ENCODE results near the gene MIB1. TPM values are rescaled to one million over a fixed set of nuclear protein-coding genes. Genes with fewer than 3 reads are reported as not detected.

The MIB1 gene
- total and polyA plus RNA-seq, 9 of the 15 experiments (the other 6 are each of a cell fraction or from before 2014, with no cell fraction given), result 7.2 to 43.8 (median 23.2) TPM

DNA sequence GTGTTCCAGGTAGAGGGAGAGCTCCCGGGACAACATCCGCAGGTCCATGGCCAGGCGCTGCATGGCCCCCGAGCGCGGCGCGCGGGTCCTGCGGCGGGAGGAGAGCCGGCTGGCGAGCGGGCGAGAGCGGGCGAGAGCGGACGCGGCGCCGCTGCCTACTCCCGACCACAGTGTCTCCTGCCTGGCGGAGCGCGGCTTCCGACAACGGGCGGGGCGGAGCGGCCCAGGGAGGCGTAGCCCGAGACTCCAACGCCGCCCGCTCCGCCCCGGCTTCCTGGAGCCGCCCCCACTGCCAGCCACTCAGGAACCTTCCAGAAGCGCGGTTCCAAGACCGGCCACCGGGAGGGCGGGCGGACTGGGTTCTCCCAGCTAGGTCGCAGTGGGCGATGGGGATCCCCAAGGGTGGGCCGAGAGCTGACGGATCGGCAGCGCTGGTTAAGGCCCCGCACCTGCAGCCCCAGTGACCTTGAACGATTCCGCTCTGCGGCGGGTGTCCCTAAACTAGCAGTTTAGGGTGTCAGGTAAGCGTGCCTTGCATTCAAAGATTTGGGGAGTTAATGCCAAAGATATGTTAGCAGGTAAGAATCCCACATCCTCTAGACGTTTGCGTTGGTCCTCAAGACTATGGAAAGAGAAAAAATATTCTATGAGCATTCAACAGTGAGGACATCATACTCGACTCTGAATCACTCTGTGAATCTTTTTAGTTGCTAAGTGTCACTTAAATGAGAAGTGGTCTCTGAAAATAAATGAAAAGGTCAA, 35.8 kb upstream of the MIB1 start, which contains the start of gene ABHD3 (continued):
- TF ChIP-seq CBX1 (IDR thresholded peaks at IDR 0.05; ENCODE audit: low read depth) (no peak), NCOR1 (IDR thresholded peaks at IDR 0.05) (no peak), ZNF197 (CRISPR knock-in tag; IDR thresholded peaks at IDR 0.05; ENCODE audit: low read depth) (no peak), ZNF583 (CRISPR knock-in tag; IDR thresholded peaks at IDR 0.05) (no peak), NR2C1 (IDR thresholded peaks at IDR 0.05) (no peak), NR2C1 (tag; IDR thresholded peaks at IDR 0.05) (no peak), ASH1L (IDR thresholded peaks at IDR 0.05; ENCODE audit: borderline replicate concordance, low read depth, partially characterized antibody) (no peak), ZNF354B (CRISPR knock-in tag; IDR thresholded peaks at IDR 0.05) (no peak), CTBP1 (IDR thresholded peaks at IDR 0.05; ENCODE audit: borderline replicate concordance) (peak; percentile 90), NR2F6 (CRISPR knock-in tag; IDR thresholded peaks at IDR 0.05) (no peak), TFAP4 (CRISPR knock-in tag; IDR thresholded peaks at IDR 0.05; ENCODE audit: borderline replicate concordance) (peak; percentile 71; the same call in 1 of the 2 replicates), ZNF232 (CRISPR knock-in tag; IDR thresholded peaks at IDR 0.05) (0 out of 2 replicates have a peak, but pooled peaks have one; percentile 66), OTX1 (CRISPR knock-in tag; IDR thresholded peaks at IDR 0.05) (no peak), STAT5B (CRISPR knock-in tag; IDR thresholded peaks at IDR 0.05) (no peak), CCNT2 (IDR thresholded peaks at IDR 0.05; ENCODE audit: borderline replicate concordance, extremely low read depth, insufficient read length, low read depth, low read length) (peak; percentile 80), SMC3 (conservative IDR thresholded peaks at IDR 0.05; ENCODE audit: insufficient read depth, low read depth, low read length) (0 out of 2 replicates have a peak, but pooled peaks have one; percentile 4), ESRRA (IDR thresholded peaks at IDR 0.05; ENCODE audit: borderline replicate concordance, low read depth) (peak; percentile 75), ZNF780A (CRISPR knock-in tag; IDR thresholded peaks at IDR 0.05) (no peak), ZNF717 (CRISPR knock-in tag; IDR thresholded peaks at IDR 0.05) (no peak)
- TF ChIP-seq, protein P1, sequence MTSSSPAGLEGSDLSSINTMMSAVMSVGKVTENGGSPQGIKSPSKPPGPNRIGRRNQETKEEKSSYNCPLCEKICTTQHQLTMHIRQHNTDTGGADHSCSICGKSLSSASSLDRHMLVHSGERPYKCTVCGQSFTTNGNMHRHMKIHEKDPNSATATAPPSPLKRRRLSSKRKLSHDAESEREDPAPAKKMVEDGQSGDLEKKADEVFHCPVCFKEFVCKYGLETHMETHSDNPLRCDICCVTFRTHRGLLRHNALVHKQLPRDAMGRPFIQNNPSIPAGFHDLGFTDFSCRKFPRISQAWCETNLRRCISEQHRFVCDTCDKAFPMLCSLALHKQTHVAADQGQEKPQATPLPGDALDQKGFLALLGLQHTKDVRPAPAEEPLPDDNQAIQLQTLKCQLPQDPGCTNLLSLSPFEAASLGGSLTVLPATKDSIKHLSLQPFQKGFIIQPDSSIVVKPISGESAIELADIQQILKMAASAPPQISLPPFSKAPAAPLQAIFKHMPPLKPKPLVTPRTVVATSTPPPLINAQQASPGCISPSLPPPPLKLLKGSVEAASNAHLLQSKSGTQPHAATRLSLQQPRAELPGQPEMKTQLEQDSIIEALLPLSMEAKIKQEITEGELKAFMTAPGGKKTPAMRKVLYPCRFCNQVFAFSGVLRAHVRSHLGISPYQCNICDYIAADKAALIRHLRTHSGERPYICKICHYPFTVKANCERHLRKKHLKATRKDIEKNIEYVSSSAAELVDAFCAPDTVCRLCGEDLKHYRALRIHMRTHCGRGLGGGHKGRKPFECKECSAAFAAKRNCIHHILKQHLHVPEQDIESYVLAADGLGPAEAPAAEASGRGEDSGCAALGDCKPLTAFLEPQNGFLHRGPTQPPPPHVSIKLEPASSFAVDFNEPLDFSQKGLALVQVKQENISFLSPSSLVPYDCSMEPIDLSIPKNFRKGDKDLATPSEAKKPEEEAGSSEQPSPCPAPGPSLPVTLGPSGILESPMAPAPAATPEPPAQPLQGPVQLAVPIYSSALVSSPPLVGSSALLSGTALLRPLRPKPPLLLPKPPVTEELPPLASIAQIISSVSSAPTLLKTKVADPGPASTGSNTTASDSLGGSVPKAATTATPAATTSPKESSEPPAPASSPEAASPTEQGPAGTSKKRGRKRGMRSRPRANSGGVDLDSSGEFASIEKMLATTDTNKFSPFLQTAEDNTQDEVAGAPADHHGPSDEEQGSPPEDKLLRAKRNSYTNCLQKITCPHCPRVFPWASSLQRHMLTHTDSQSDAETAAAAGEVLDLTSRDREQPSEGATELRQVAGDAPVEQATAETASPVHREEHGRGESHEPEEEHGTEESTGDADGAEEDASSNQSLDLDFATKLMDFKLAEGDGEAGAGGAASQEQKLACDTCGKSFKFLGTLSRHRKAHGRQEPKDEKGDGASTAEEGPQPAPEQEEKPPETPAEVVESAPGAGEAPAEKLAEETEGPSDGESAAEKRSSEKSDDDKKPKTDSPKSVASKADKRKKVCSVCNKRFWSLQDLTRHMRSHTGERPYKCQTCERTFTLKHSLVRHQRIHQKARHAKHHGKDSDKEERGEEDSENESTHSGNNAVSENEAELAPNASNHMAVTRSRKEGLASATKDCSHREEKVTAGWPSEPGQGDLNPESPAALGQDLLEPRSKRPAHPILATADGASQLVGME (CRISPR knock-in tag; IDR thresholded peaks at IDR 0.05), result no peak
- TF ChIP-seq, protein P2, sequence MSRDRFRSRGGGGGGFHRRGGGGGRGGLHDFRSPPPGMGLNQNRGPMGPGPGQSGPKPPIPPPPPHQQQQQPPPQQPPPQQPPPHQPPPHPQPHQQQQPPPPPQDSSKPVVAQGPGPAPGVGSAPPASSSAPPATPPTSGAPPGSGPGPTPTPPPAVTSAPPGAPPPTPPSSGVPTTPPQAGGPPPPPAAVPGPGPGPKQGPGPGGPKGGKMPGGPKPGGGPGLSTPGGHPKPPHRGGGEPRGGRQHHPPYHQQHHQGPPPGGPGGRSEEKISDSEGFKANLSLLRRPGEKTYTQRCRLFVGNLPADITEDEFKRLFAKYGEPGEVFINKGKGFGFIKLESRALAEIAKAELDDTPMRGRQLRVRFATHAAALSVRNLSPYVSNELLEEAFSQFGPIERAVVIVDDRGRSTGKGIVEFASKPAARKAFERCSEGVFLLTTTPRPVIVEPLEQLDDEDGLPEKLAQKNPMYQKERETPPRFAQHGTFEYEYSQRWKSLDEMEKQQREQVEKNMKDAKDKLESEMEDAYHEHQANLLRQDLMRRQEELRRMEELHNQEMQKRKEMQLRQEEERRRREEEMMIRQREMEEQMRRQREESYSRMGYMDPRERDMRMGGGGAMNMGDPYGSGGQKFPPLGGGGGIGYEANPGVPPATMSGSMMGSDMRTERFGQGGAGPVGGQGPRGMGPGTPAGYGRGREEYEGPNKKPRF (IDR thresholded peaks at IDR 0.05; ENCODE audit: low read depth, low read length), result no peak
